IPS DF 6.9 (cell line): ENCODE data around the gene LRP1B.

Experiments
- DNase-seq: peaks from one replicate; pipeline ENCODE4 v3.0.0-alpha.2; 2013; ENCODE audit warnings: low read depth, low spot score
- H3K27ac ChIP-seq: one replicate; pipeline ENCODE4 v1.5.1; 2013; ENCODE audit warnings: low read length, control low read depth
- H3K27me3 ChIP-seq: 2 replicates; pipeline ENCODE4 v1.6.1; 2013; ENCODE audit warnings: mild to moderate bottlenecking, low read length; ENCODE audit not compliant: control insufficient read depth, insufficient read depth
- H3K36me3 ChIP-seq: 2 replicates; pipeline ENCODE4 v1.6.1; 2013; ENCODE audit warnings: low read length; ENCODE audit not compliant: control insufficient read depth, insufficient read depth
- H3K4me1 ChIP-seq: 2 replicates; pipeline ENCODE4 v1.6.1; 2013; ENCODE audit warnings: low read length; ENCODE audit not compliant: control insufficient read depth, insufficient read depth
- H3K4me3 ChIP-seq: 2 replicates; pipeline ENCODE4 v1.5.1; 2013; ENCODE audit warnings: mild to moderate bottlenecking, low read length
- H3K9me3 ChIP-seq: 2 replicates; pipeline ENCODE4 v1.6.1; 2013; ENCODE audit warnings: low read length, inconsistent platforms; ENCODE audit not compliant: control insufficient read depth, insufficient read depth
- WGBS: extraction: QIAGEN DNeasy Blood & Tissue Kit; methylation state at CpG from one replicate; pipeline ENCODE4 v1.1.7; 2013; ENCODE audit warnings: mixed read lengths, missing lambda C conversion rate; ENCODE audit not compliant: insufficient read length, insufficient coverage; 5-methylcytosine and 5-hydroxymethylcytosine counted together

LRP1B gene

GRCh38 chr2:141959941-141960340 is 170.9 kb downstream of the LRP1B start:
- no peaks in the 10 kb centered on the region for H3K9me3 ChIP-seq
- no peak for DNase-seq
- H3K27me3 ChIP-seq, result no peaks in the 10 kb centered on the region
- no peak overlapping the region for H3K4me3 ChIP-seq
- H3K27ac ChIP-seq, result no peak overlapping the region
- H3K4me1 ChIP-seq, result no peaks in the 10 kb centered on the region
- H3K36me3 ChIP-seq, result no peaks in the 10 kb centered on the region
- no CpG with 5 or more reads among the region's 1 CpG for WGBS

GRCh38 chr2:141959016-141959415 is 171.8 kb downstream of the LRP1B start:
- no peak for DNase-seq
- no peak overlapping the region for H3K27ac ChIP-seq
- no peaks in the 10 kb centered on the region for H3K4me1 ChIP-seq
- H3K4me3 ChIP-seq, result no peak overlapping the region
- no peaks in the 10 kb centered on the region for H3K9me3 ChIP-seq
- no peaks in the 10 kb centered on the region for H3K36me3 ChIP-seq
- no peaks in the 10 kb centered on the region for H3K27me3 ChIP-seq

- H3K4me1 ChIP-seq, result no peaks in the 10 kb centered on the region
- no peak overlapping the region for H3K27ac ChIP-seq
- H3K36me3 ChIP-seq, result no peaks in the 10 kb centered on the region
- no peak overlapping the region for H3K4me3 ChIP-seq
- WGBS, result no CpG with 5 or more reads among the region's 1 CpG
- no peaks in the 10 kb centered on the region for H3K27me3 ChIP-seq
- H3K9me3 ChIP-seq, result no peaks in the 10 kb centered on the region
- no peak for DNase-seq
These were observed 172.9 kb downstream of the LRP1B start for GRCh38 chr2:141957827-141958450.

- no peaks in the 10 kb centered on the region for H3K4me1 ChIP-seq
- WGBS, result no CpG with 5 or more reads among the region's 5 CpGs
These were observed 173.5 kb downstream of the LRP1B start for GRCh38 chr2:141957321-141957720.

GRCh38 chr2:141947396-141948114 is 183.3 kb downstream of the LRP1B start:
- no CpG with 5 or more reads among the region's 6 CpGs for WGBS
- no peak for DNase-seq
- no peak overlapping the region for H3K4me3 ChIP-seq
- H3K9me3 ChIP-seq, result no peaks in the 10 kb centered on the region
- H3K27ac ChIP-seq, result no peak overlapping the region
- no peaks in the 10 kb centered on the region for H3K4me1 ChIP-seq
- no peaks in the 10 kb centered on the region for H3K27me3 ChIP-seq
- no peaks in the 10 kb centered on the region for H3K36me3 ChIP-seq

More at GRCh38 chr2:141957321-141957720, 173.5 kb downstream of the LRP1B start:
- H3K27ac ChIP-seq, result no peak overlapping the region
- DNase-seq, result no peak
- H3K27me3 ChIP-seq, result no peaks in the 10 kb centered on the region
- no peaks in the 10 kb centered on the region for H3K9me3 ChIP-seq
- H3K36me3 ChIP-seq, result no peaks in the 10 kb centered on the region
- no peak overlapping the region for H3K4me3 ChIP-seq

GRCh38 chr2:141946016-141946415 is 184.8 kb downstream of the LRP1B start:
- no peak for DNase-seq
- Histone ChIP-seq H3K27ac (no peak overlapping the region), H3K27me3 (no peaks in the 10 kb centered on the region), H3K36me3 (no peaks in the 10 kb centered on the region), H3K9me3 (no peaks in the 10 kb centered on the region), H3K4me1 (no peaks in the 10 kb centered on the region), H3K4me3 (no peak overlapping the region)
- no CpG with 5 or more reads among the region's 3 CpGs for WGBS

- no peaks in the 10 kb centered on the region for H3K27me3 ChIP-seq
- H3K36me3 ChIP-seq, result no peaks in the 10 kb centered on the region
- WGBS, result no CpG with 5 or more reads among the region's 7 CpGs
- H3K27ac ChIP-seq, result no peak overlapping the region
- H3K4me1 ChIP-seq, result no peaks in the 10 kb centered on the region
- H3K9me3 ChIP-seq, result no peaks in the 10 kb centered on the region
- DNase-seq, result no peak
- H3K4me3 ChIP-seq, result no peak overlapping the region
These were observed 186.9 kb downstream of the LRP1B start for GRCh38 chr2:141943918-141944317.

GRCh38 chr2:141942006-141942789 is 188.6 kb downstream of the LRP1B start:
- H3K27ac ChIP-seq, result no peak overlapping the region
- no peak overlapping the region for H3K4me3 ChIP-seq
- H3K36me3 ChIP-seq, result no peaks in the 10 kb centered on the region
- no CpG with 5 or more reads among the region's 5 CpGs for WGBS
- H3K4me1 ChIP-seq, result no peaks in the 10 kb centered on the region
- no peaks in the 10 kb centered on the region for H3K27me3 ChIP-seq
- H3K9me3 ChIP-seq, result no peaks in the 10 kb centered on the region
- no peak for DNase-seq

GRCh38 chr2:141941210-141941714 is 189.6 kb downstream of the LRP1B start:
- Histone ChIP-seq H3K4me3 (no peak overlapping the region), H3K4me1 (no peaks in the 10 kb centered on the region), H3K9me3 (no peaks in the 10 kb centered on the region), H3K36me3 (no peaks in the 10 kb centered on the region), H3K27me3 (no peaks in the 10 kb centered on the region), H3K27ac (no peak overlapping the region)
- no CpG with 5 or more reads among the region's 1 CpG for WGBS
- DNase-seq, result no peak

GRCh38 chr2:141940709-141941108 is 190.1 kb downstream of the LRP1B start:
- Histone ChIP-seq H3K27me3 (no peaks in the 10 kb centered on the region), H3K36me3 (no peaks in the 10 kb centered on the region), H3K4me3 (no peak overlapping the region), H3K9me3 (no peaks in the 10 kb centered on the region), H3K4me1 (no peaks in the 10 kb centered on the region), H3K27ac (no peak overlapping the region)
- DNase-seq, result no peak
- WGBS, result no CpG with 5 or more reads among the region's 1 CpG
